A204.1 (cell line): Measurements from ENCODE around the gene TRAF3IP1.

ENCODE experiments used
- FAIRE-seq: peaks from 2 replicates; lab custom pipeline; 2012; peaks lifted over from hg19 to GRCh38; lab: Jason Lieb, UNC

TRAF3IP1 gene

DNA sequence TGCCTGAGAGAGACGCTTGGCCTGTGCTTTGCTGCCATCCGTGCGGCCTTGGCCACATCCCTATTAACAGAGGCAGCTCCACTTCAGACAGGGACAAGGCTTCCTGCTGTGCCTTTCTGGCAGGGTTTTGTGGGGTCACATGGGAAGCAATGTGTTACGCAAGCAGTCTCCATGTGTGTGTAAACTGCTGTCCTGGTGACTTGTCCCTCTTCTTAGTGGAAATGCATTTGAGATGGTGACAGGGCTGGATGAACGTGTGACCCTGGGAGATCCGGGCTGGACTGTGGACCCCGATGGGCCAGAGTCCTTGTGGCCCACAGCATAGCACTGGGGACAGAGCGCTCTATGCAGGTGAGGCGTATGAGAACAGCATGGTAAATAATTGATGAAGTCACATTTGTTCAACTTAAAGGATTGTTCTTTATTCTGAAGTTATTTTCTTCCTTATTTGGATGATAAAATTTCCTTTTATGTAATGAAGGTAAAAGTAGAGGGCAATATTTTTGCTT is 129.6 kb downstream of the TRAF3IP1 start:
- no peak for FAIRE-seq

DNA sequence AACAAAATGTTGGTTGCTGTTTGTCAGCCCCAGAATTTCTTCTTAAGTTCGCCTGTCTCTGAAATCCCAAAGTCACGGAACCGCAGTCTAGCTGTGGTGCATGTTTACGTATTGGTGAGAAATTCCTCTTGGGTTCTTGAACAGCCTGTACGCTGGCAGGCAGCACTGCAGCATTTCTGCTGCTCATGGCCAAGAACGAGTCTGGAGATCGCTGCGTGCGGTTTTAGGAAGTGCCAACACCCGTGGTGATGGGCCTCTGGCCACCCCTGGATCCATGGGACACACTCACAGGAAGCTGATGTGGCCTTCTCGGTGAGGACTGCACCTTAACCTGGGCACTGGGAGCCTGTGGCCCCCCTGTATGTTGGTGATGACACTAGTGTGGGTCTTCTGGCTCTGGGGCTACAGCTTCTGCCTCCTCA is 130.1 kb downstream of the TRAF3IP1 start:
- FAIRE-seq: no peak
